ENCODE data around the gene MMP15. TPM values are rescaled to one million over a fixed set of nuclear protein-coding genes. Genes with fewer than 3 reads are reported as not detected.
A peak's percentile ranks its signal among the peaks of the same experiment; 100 is the strongest.
"Not testable (repeated sequence)": the region's sequence is repeated elsewhere in the genome, so short reads cannot be mapped to it uniquely, and the experiment has no call there.

The MMP15 gene
- not detected for polyA plus RNA-seq (2012; ENCODE audit: missing spikeins)

GRCh38 chr16:58025351-58026138, at the start of gene MMP15:
Gene MMP15, plus strand, starts transcription at chr16:58025754. Its CDS starts 597 bp downstream, at chr16:58026351.
- DNase-seq (ENCODE audit: insufficient read length) (peak; percentile 78), FAIRE-seq (no peak)
- TF ChIP-seq TAF1 (IDR thresholded peaks at IDR 0.05; ENCODE audit: borderline replicate concordance, low read depth, low read length) (no peak), POLR2AphosphoS5 (IDR thresholded peaks at IDR 0.05; ENCODE audit: low read depth, low read length) (no peak), POLR2A (IDR thresholded peaks at IDR 0.05; ENCODE audit: low read depth, low read length) (no peak)

- no peak for FAIRE-seq
- no peak for DNase-seq (ENCODE audit: insufficient read length)
- no peak for TF ChIP-seq POLR2A (IDR thresholded peaks at IDR 0.05; ENCODE audit: low read depth, low read length)
- TF ChIP-seq POLR2AphosphoS5 (IDR thresholded peaks at IDR 0.05; ENCODE audit: low read depth, low read length): no peak
- no peak for TF ChIP-seq TAF1 (IDR thresholded peaks at IDR 0.05; ENCODE audit: borderline replicate concordance, low read depth, low read length)
These were observed 49.2 kb upstream of the MMP15 start for GRCh38 chr16:57976331-57976796.

GRCh38 chr16:57977418-57978069, 48.0 kb upstream of the MMP15 start:
- TF ChIP-seq TAF1 (IDR thresholded peaks at IDR 0.05; ENCODE audit: borderline replicate concordance, low read depth, low read length) (no peak), POLR2AphosphoS5 (IDR thresholded peaks at IDR 0.05; ENCODE audit: low read depth, low read length) (no peak), POLR2A (IDR thresholded peaks at IDR 0.05; ENCODE audit: low read depth, low read length) (no peak)
- FAIRE-seq (no peak), DNase-seq (ENCODE audit: insufficient read length) (no peak)

- FAIRE-seq; DNase-seq (ENCODE audit: insufficient read length): not testable (repeated sequence)
These were observed 47.5 kb upstream of the MMP15 start for GRCh38 chr16:57978070-57978465.

GRCh38 chr16:57979006-57979585, 46.5 kb upstream of the MMP15 start:
- FAIRE-seq: no peak

GRCh38 chr16:57981636-57982035, 43.9 kb upstream of the MMP15 start:
- DNase-seq (ENCODE audit: insufficient read length) (no peak), FAIRE-seq (no peak)
- TF ChIP-seq POLR2AphosphoS5 (IDR thresholded peaks at IDR 0.05; ENCODE audit: low read depth, low read length) (no peak), TAF1 (IDR thresholded peaks at IDR 0.05; ENCODE audit: borderline replicate concordance, low read depth, low read length) (no peak), POLR2A (IDR thresholded peaks at IDR 0.05; ENCODE audit: low read depth, low read length) (no peak)

More at GRCh38 chr16:57979006-57979585, 46.5 kb upstream of the MMP15 start:
- DNase-seq (ENCODE audit: insufficient read length): no peak
- TF ChIP-seq TAF1 (IDR thresholded peaks at IDR 0.05; ENCODE audit: borderline replicate concordance, low read depth, low read length) (no peak), POLR2AphosphoS5 (IDR thresholded peaks at IDR 0.05; ENCODE audit: low read depth, low read length) (no peak), POLR2A (IDR thresholded peaks at IDR 0.05; ENCODE audit: low read depth, low read length) (no peak)

GRCh38 chr16:57982385-57982784, 43.2 kb upstream of the MMP15 start:
- DNase-seq (ENCODE audit: insufficient read length) (no peak), FAIRE-seq (peak; percentile 14)
- TF ChIP-seq POLR2A (IDR thresholded peaks at IDR 0.05; ENCODE audit: low read depth, low read length) (no peak), TAF1 (IDR thresholded peaks at IDR 0.05; ENCODE audit: borderline replicate concordance, low read depth, low read length) (no peak), POLR2AphosphoS5 (IDR thresholded peaks at IDR 0.05; ENCODE audit: low read depth, low read length) (no peak)

- FAIRE-seq: no peak
- DNase-seq (ENCODE audit: insufficient read length): peak; percentile 74
- TF ChIP-seq POLR2AphosphoS5 (IDR thresholded peaks at IDR 0.05; ENCODE audit: low read depth, low read length) (no peak), POLR2A (IDR thresholded peaks at IDR 0.05; ENCODE audit: low read depth, low read length) (no peak), TAF1 (IDR thresholded peaks at IDR 0.05; ENCODE audit: borderline replicate concordance, low read depth, low read length) (no peak)
These were observed 40.9 kb upstream of the MMP15 start for GRCh38 chr16:57984443-57985203.

GRCh38 chr16:57985204-57986181, 40.1 kb upstream of the MMP15 start:
- TF ChIP-seq POLR2A (IDR thresholded peaks at IDR 0.05; ENCODE audit: low read depth, low read length): no peak
- no peak for TF ChIP-seq TAF1 (IDR thresholded peaks at IDR 0.05; ENCODE audit: borderline replicate concordance, low read depth, low read length)
- no peak for TF ChIP-seq POLR2AphosphoS5 (IDR thresholded peaks at IDR 0.05; ENCODE audit: low read depth, low read length)
- peak; percentile 42 for DNase-seq (ENCODE audit: insufficient read length)
- no peak for FAIRE-seq

- DNase-seq (ENCODE audit: insufficient read length) (no peak), FAIRE-seq (no peak)
- no peak for TF ChIP-seq POLR2AphosphoS5 (IDR thresholded peaks at IDR 0.05; ENCODE audit: low read depth, low read length)
- no peak for TF ChIP-seq TAF1 (IDR thresholded peaks at IDR 0.05; ENCODE audit: borderline replicate concordance, low read depth, low read length)
- TF ChIP-seq POLR2A (IDR thresholded peaks at IDR 0.05; ENCODE audit: low read depth, low read length): no peak
These were observed 39.4 kb upstream of the MMP15 start for GRCh38 chr16:57986196-57986595.

All from GM12892 (cell line).